NCI-H2196 (cell line): Measurements from ENCODE around the gene MLH3.

Source experiments
- DNase-seq: peaks from one replicate; lab custom pipeline; 2025; ENCODE audit not compliant: unreplicated experiment; lab: John Stamatoyannopoulos, UW

The MLH3 gene

GRCh38 chr14:74973003-74973653 lies 78.1 kb downstream of the MLH3 start:
- peak; percentile 75 for DNase-seq

GRCh38 chr14:74968811-74969210 lies 82.5 kb downstream of the MLH3 start:
- DNase-seq: no peak

- DNase-seq: no peak
Measured at GRCh38 chr14:74965486-74966153, 85.6 kb downstream of the MLH3 start.

- DNase-seq: no peak
Measured at GRCh38 chr14:74964787-74965485, 86.3 kb downstream of the MLH3 start.
